Measurements from ENCODE around the gene SNRNP25. TPM values are rescaled to one million over a fixed set of nuclear protein-coding genes. Genes with fewer than 3 reads are reported as not detected.

Gene SNRNP25
- total and polyA plus RNA-seq, 2 donors from 2014 or later: 14.7 to 60.3 TPM

- H3K27ac ChIP-seq (ENCODE audit: low read depth in 2 of 2, low read length in 2 of 2): no peak overlapping the region
- H3K4me3 ChIP-seq (ENCODE audit: low read length in 3 of 3): no peak overlapping the region
- TF ChIP-seq CTCF (IDR thresholded peaks at IDR 0.05; ENCODE audit: borderline replicate concordance, extremely low read depth, insufficient read depth): no peak
- H3K9me3 ChIP-seq (ENCODE audit: control insufficient read depth in 2 of 3, insufficient read depth in 1 of 3, low read length in 3 of 3): no peaks in the 10 kb centered on the region
- no peak overlapping the region for H3K9ac ChIP-seq (ENCODE audit: low read length in 3 of 3)
- H3K27me3 ChIP-seq (ENCODE audit: control insufficient read depth, insufficient read depth, low read length): no peaks in the 10 kb centered on the region
- no peaks in the 10 kb centered on the region for H3K36me3 ChIP-seq (ENCODE audit: control insufficient read depth in 2 of 3, insufficient read depth in 3 of 3, low read length in 3 of 3)
- intact Hi-C loops (cut with DNase I): no loop called here
- DNase-seq (peak in 3 of 5 donors; percentile 31 to 61 (median 54)), FAIRE-seq (no peak)
- peaks cover 0 to 15% (median 0%) of the 10 kb centered on the region in 3 donors for H3K4me1 ChIP-seq (ENCODE audit: control insufficient read depth in 2 of 3, insufficient read depth in 2 of 3, low read depth in 1 of 3, low read length in 3 of 3)
Observed at GRCh38 chr16:67183-67791, 13.7 kb downstream of the SNRNP25 start.

- Histone ChIP-seq H3K27ac (ENCODE audit: low read depth in 2 of 2, low read length in 2 of 2) (no peak overlapping the region), H3K9me3 (ENCODE audit: control insufficient read depth in 2 of 3, insufficient read depth in 1 of 3, low read length in 3 of 3) (no peaks in the 10 kb centered on the region), H3K9ac (ENCODE audit: low read length in 3 of 3) (no peak overlapping the region), H3K4me3 (ENCODE audit: low read length in 3 of 3) (no peak overlapping the region), H3K4me1 (ENCODE audit: control insufficient read depth in 2 of 3, insufficient read depth in 2 of 3, low read depth in 1 of 3, low read length in 3 of 3) (peaks cover 0 to 20% (median 3%) of the 10 kb centered on the region in 3 donors), H3K27me3 (ENCODE audit: control insufficient read depth, insufficient read depth, low read length) (no peaks in the 10 kb centered on the region), H3K36me3 (ENCODE audit: control insufficient read depth in 2 of 3, insufficient read depth in 3 of 3, low read length in 3 of 3) (no peaks in the 10 kb centered on the region)
- FAIRE-seq (no peak), DNase-seq (peak in 2 of 5 donors; percentile 62 to 68)
- no peak for TF ChIP-seq CTCF (IDR thresholded peaks at IDR 0.05; ENCODE audit: borderline replicate concordance, extremely low read depth, insufficient read depth)
- intact Hi-C loops (cut with DNase I): no loop called here
Observed at GRCh38 chr16:67884-68789, 14.5 kb downstream of the SNRNP25 start.

GRCh38 chr16:69181-69580, 15.6 kb downstream of the SNRNP25 start:
- H3K9ac ChIP-seq (ENCODE audit: low read length in 3 of 3): no peak overlapping the region
- peaks cover 0 to 20% (median 3%) of the 10 kb centered on the region in 3 donors for H3K4me1 ChIP-seq (ENCODE audit: control insufficient read depth in 2 of 3, insufficient read depth in 2 of 3, low read depth in 1 of 3, low read length in 3 of 3)
- no peaks in the 10 kb centered on the region for H3K9me3 ChIP-seq (ENCODE audit: control insufficient read depth in 2 of 3, insufficient read depth in 1 of 3, low read length in 3 of 3)
- no peak overlapping the region for H3K27ac ChIP-seq (ENCODE audit: low read depth in 2 of 2, low read length in 2 of 2)
- H3K36me3 ChIP-seq (ENCODE audit: control insufficient read depth in 2 of 3, insufficient read depth in 3 of 3, low read length in 3 of 3): no peaks in the 10 kb centered on the region
- no peaks in the 10 kb centered on the region for H3K27me3 ChIP-seq (ENCODE audit: control insufficient read depth, insufficient read depth, low read length)
- no peak for FAIRE-seq
- TF ChIP-seq CTCF (IDR thresholded peaks at IDR 0.05; ENCODE audit: borderline replicate concordance, extremely low read depth, insufficient read depth): no peak
- no peak for DNase-seq
- H3K4me3 ChIP-seq (ENCODE audit: low read length in 3 of 3): no peak overlapping the region
- intact Hi-C loops (cut with DNase I): no loop called here
